T47D (cell line): ENCODE measurements around the gene SNRPD1.
"Not testable (repeated sequence)": the region's sequence is repeated elsewhere in the genome, so short reads cannot be mapped to it uniquely, and the experiment has no call there.

Source experiments
- DNase-seq, 2 experiments: peaks; one replicate each; pipeline versions ENCODE4 v3.0.0 to v3.0.0-alpha.2; 2011 to 2012; ENCODE audit warnings: low read depth in 1 of 2, low spot score in 1 of 2
- JUND ChIP-seq: IDR thresholded peaks from 2 replicates; pipeline ENCODE4 v1.6.1; 2012; ENCODE audit warnings: low read depth
- in situ Hi-C: cut with HindIII; loops from 2 replicates; pipeline ENCODE4 v1.10.0; 2016; ENCODE audit warnings: low sequenced_read_pairs, low pct_unique_long_range_greater_than_20kb

The SNRPD1 gene

GRCh38 chr18:21604671-21605070, 7.4 kb upstream of the SNRPD1 start:
- no peak for DNase-seq
- TF ChIP-seq JUND = no peak
- in situ Hi-C loops = no loop called here

GRCh38 chr18:21605213-21605612, 6.9 kb upstream of the SNRPD1 start:
- no peak for DNase-seq
- TF ChIP-seq JUND = no peak
- in situ Hi-C loops = no loop called here

- DNase-seq, in situ Hi-C loops: not testable (repeated sequence)
Observed at GRCh38 chr18:21611401-21612124, 551 bp upstream of the SNRPD1 start.

- in situ Hi-C loops, DNase-seq: not testable (repeated sequence)
Observed at GRCh38 chr18:21621640-21622039, 9.5 kb downstream of the SNRPD1 start.

- in situ Hi-C loops = no loop called here
- no peak for DNase-seq
- no peak for TF ChIP-seq JUND
Observed at GRCh38 chr18:21629089-21629832, 17.1 kb downstream of the SNRPD1 start.

- in situ Hi-C loops = no loop called here
- no peak for TF ChIP-seq JUND
- DNase-seq = no peak
Observed at GRCh38 chr18:21632393-21632792, 20.3 kb downstream of the SNRPD1 start.

GRCh38 chr18:21634588-21635199, 22.6 kb downstream of the SNRPD1 start:
- TF ChIP-seq JUND = no peak
- no peak for DNase-seq
- in situ Hi-C loops = no loop called here

GRCh38 chr18:21636769-21637168, 24.7 kb downstream of the SNRPD1 start:
- in situ Hi-C loops = no loop called here
- no peak for DNase-seq
- no peak for TF ChIP-seq JUND

GRCh38 chr18:21638822-21639221, 26.7 kb downstream of the SNRPD1 start:
- in situ Hi-C loops = no loop called here
- no peak for TF ChIP-seq JUND

GRCh38 chr18:21640375-21640774, 28.3 kb downstream of the SNRPD1 start:
- DNase-seq, in situ Hi-C loops: not testable (repeated sequence)

More at GRCh38 chr18:21638822-21639221, 26.7 kb downstream of the SNRPD1 start:
- DNase-seq = no peak

GRCh38 chr18:21650311-21650710, 38.2 kb downstream of the SNRPD1 start:
- DNase-seq = no peak
- TF ChIP-seq JUND = no peak
- in situ Hi-C loops = no loop called here

- TF ChIP-seq JUND = no peak
- DNase-seq = no peak
- in situ Hi-C loops = no loop called here
Observed at GRCh38 chr18:21652073-21652472, 40.0 kb downstream of the SNRPD1 start.

GRCh38 chr18:21653361-21653760, 41.2 kb downstream of the SNRPD1 start:
- DNase-seq = no peak
- in situ Hi-C loops = no loop called here
- TF ChIP-seq JUND = no peak
